Measurements from ENCODE around the gene MAST4. TPM values are rescaled to one million over a fixed set of nuclear protein-coding genes. Genes with fewer than 3 reads are reported as not detected.

MAST4 gene
- total RNA-seq, 1 donor from 2014 or later, result 55.2 TPM

GRCh38 chr5:66739021-66739420 is 142.8 kb downstream of the MAST4 start:
- TF ChIP-seq, protein P1, sequence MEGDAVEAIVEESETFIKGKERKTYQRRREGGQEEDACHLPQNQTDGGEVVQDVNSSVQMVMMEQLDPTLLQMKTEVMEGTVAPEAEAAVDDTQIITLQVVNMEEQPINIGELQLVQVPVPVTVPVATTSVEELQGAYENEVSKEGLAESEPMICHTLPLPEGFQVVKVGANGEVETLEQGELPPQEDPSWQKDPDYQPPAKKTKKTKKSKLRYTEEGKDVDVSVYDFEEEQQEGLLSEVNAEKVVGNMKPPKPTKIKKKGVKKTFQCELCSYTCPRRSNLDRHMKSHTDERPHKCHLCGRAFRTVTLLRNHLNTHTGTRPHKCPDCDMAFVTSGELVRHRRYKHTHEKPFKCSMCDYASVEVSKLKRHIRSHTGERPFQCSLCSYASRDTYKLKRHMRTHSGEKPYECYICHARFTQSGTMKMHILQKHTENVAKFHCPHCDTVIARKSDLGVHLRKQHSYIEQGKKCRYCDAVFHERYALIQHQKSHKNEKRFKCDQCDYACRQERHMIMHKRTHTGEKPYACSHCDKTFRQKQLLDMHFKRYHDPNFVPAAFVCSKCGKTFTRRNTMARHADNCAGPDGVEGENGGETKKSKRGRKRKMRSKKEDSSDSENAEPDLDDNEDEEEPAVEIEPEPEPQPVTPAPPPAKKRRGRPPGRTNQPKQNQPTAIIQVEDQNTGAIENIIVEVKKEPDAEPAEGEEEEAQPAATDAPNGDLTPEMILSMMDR (IDR thresholded peaks at IDR 0.05), result no peak
- Histone ChIP-seq H3K4me1 (no peaks in the 10 kb centered on the region), H3K27me3 (no peaks in the 10 kb centered on the region), H3K4me3 (no peak overlapping the region), H3K27ac (no peak overlapping the region), H3K9me3 (no peaks in the 10 kb centered on the region), H3K36me3 (no peaks in the 10 kb centered on the region)
- intact Hi-C loops (cut with DNase I), result no loop called here
- no peak for DNase-seq (ENCODE audit: low spot score in 2 of 2)

GRCh38 chr5:66739951-66740350 is 143.8 kb downstream of the MAST4 start:
- TF ChIP-seq, protein P1 (IDR thresholded peaks at IDR 0.05), result no peak
- intact Hi-C loops (cut with DNase I), result no loop called here
- H3K27me3 ChIP-seq, result no peaks in the 10 kb centered on the region
- no peak for DNase-seq (ENCODE audit: low spot score in 2 of 2)
- no peaks in the 10 kb centered on the region for H3K4me1 ChIP-seq
- no peaks in the 10 kb centered on the region for H3K36me3 ChIP-seq
- no peaks in the 10 kb centered on the region for H3K9me3 ChIP-seq
- H3K27ac ChIP-seq, result no peak overlapping the region
- H3K4me3 ChIP-seq, result no peak overlapping the region

GRCh38 chr5:66741394-66741793 is 145.2 kb downstream of the MAST4 start:
- TF ChIP-seq, protein P1 (IDR thresholded peaks at IDR 0.05), result no peak
- Histone ChIP-seq H3K4me3 (no peak overlapping the region), H3K36me3 (no peaks in the 10 kb centered on the region), H3K4me1 (no peaks in the 10 kb centered on the region), H3K27ac (no peak overlapping the region), H3K9me3 (no peaks in the 10 kb centered on the region), H3K27me3 (no peaks in the 10 kb centered on the region)
- no peak for DNase-seq (ENCODE audit: low spot score in 2 of 2)
- intact Hi-C loops (cut with DNase I), result no loop called here

GRCh38 chr5:66742083-66742895 is 146.1 kb downstream of the MAST4 start:
- TF ChIP-seq, protein P1 (IDR thresholded peaks at IDR 0.05), result no peak
- Histone ChIP-seq H3K4me3 (no peak overlapping the region), H3K36me3 (no peaks in the 10 kb centered on the region), H3K4me1 (no peaks in the 10 kb centered on the region), H3K9me3 (no peaks in the 10 kb centered on the region), H3K27me3 (no peaks in the 10 kb centered on the region), H3K27ac (no peak overlapping the region)
- intact Hi-C loops (cut with DNase I), result no loop called here
- no peak for DNase-seq (ENCODE audit: low spot score in 2 of 2)

DNA sequence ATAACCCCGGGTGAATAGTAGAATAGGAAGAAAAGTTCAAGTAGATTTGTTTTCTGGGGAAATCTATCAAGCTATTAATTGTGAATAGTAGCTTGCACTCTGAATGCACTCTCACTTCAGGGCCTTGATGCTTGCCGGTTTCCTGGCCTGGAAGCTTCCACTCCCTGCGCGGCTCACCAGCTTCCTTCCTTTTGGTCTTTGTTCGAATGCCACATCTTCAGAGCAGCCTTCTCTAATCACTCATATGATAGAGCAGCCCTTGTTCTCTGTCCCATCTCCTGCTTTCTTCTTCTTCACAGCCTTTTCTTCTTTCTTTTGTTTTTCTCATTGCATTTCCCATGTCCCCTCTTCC is 146.7 kb downstream of the MAST4 start:
- intact Hi-C loops (cut with DNase I), result no loop called here
- H3K36me3 ChIP-seq, result no peaks in the 10 kb centered on the region
- H3K27ac ChIP-seq, result no peak overlapping the region
- H3K4me1 ChIP-seq, result no peaks in the 10 kb centered on the region
- TF ChIP-seq, protein P1 (IDR thresholded peaks at IDR 0.05), result no peak
- H3K4me3 ChIP-seq, result no peak overlapping the region
- DNase-seq (ENCODE audit: low spot score in 2 of 2), result no peak
- no peaks in the 10 kb centered on the region for H3K9me3 ChIP-seq
- H3K27me3 ChIP-seq, result no peaks in the 10 kb centered on the region
